HCT116 (cell line): Measurements from ENCODE around the gene DHRS11. TPM values are rescaled to one million over a fixed set of nuclear protein-coding genes. Genes with fewer than 3 reads are reported as not detected.

Experiments
- ATAC-seq: fragments of 200-7000 bp; cut with Tn5 transposase; 2 replicates; pipeline ENCODE4 v1.9.1; 2020; ENCODE audit warnings: mild to moderate bottlenecking, moderate library complexity
- BruUV-seq: library from RNA; stranded (reverse); fragments of 400-500 nt; replicated peaks from 2 replicates; lab custom pipeline; 2021; lab: Mats Ljungman, UMichigan
- CTCF ChIA-PET: fragments of 300-600 bp; sonication (Branson Sonifier 250); formaldehyde crosslinking; loops from one replicate; lab custom pipeline; 2021; ENCODE audit warnings: antibody characterized with exemption; lab: Charles Lee
- POLR2A ChIA-PET: fragments of 300-600, 350-600 bp; sonication (Branson Sonifier 250); formaldehyde crosslinking; loops from one replicate; lab custom pipeline; 2021; ENCODE audit warnings: antibody characterized with exemption; lab: Charles Lee
- RAD21 ChIA-PET, 2 experiments: fragments of 300-600 bp; sonication (Branson Sonifier 250); formaldehyde crosslinking; loops; one replicate each; lab custom pipeline; 2023; ENCODE audit warnings: low total read pairs in 2 of 2; ENCODE audit not compliant: uncharacterized antibody in 2 of 2, unreplicated experiment in 2 of 2, low non-redundant PET in 1 of 2; lab: Charles Lee
- DNase-seq: peaks from one replicate; pipeline ENCODE4 v3.0.0-alpha.2; 2010; ENCODE audit warnings: low read depth, low spot score
- H2AFZ ChIP-seq: fragments of 200-600 bp; shearing (Covaris generic), sonication (generic); 2 replicates; pipeline ENCODE4 v1.6.1; 2017; ENCODE audit warnings: low read depth, mixed run types, mixed read lengths, antibody characterized with exemption, low read length; ENCODE audit not compliant: poor library complexity, severe bottlenecking
- H3K27ac ChIP-seq: 2 replicates; pipeline ENCODE4 v1.5.1; 2012; ENCODE audit warnings: low read depth, low read length
- H3K27me3 ChIP-seq: fragments of 200-600 bp; sonication (generic); 2 replicates; pipeline ENCODE4 v1.6.1; 2016; ENCODE audit warnings: mixed run types, low read length, mixed read lengths; ENCODE audit not compliant: insufficient read depth
- H3K36me3 ChIP-seq, 2 experiments: fragments of 200-500 bp in 1 of 2; fragments of 200-600 bp in 1 of 2; sonication (Bioruptor generic) in 1 of 2; sonication (generic) in 1 of 2; 2 replicates each; pipeline versions ENCODE4 v1.5.1 to v1.6.1; 2014 to 2016; ENCODE audit warnings: low read length in 2 of 2, inconsistent platforms in 1 of 2, mixed read lengths in 1 of 2, mixed run types in 1 of 2; ENCODE audit not compliant: insufficient read depth in 2 of 2, control insufficient read depth in 1 of 2
- H3K4me1 ChIP-seq, 2 experiments: fragments of 200-600 bp in 1 of 2; sonication (generic) in 1 of 2; 2 replicates each; pipeline versions ENCODE4 v1.5.1 to v1.6.1; 2012 to 2017; ENCODE audit warnings: low read length in 2 of 2, inconsistent platforms in 1 of 2, mild to moderate bottlenecking in 1 of 2, mixed read lengths in 1 of 2, mixed run types in 1 of 2, moderate library complexity in 1 of 2; ENCODE audit not compliant: insufficient read depth in 2 of 2, control insufficient read depth in 1 of 2
- H3K4me2 ChIP-seq: fragments of 200-600 bp; sonication (generic); 2 replicates; pipeline ENCODE4 v1.6.1; 2017; ENCODE audit warnings: mixed run types, low read length, mixed read lengths
- H3K4me3 ChIP-seq, 2 experiments: fragments of 200-600 bp in 1 of 2; sonication (generic) in 1 of 2; replicated peaks in 1 of 2; 2 replicates each; pipeline ENCODE4 v1.5.1; 2011 to 2016; ENCODE audit warnings: low read length in 2 of 2, control low read depth in 1 of 2, low read depth in 1 of 2, mild to moderate bottlenecking in 1 of 2, mixed read lengths in 1 of 2, mixed run types in 1 of 2
- H3K79me2 ChIP-seq: fragments of 200-600 bp; sonication (generic); 2 replicates; pipeline ENCODE4 v1.6.1; 2017; ENCODE audit warnings: mild to moderate bottlenecking, mixed run types, low read length, moderate library complexity, mixed read lengths; ENCODE audit not compliant: insufficient read depth
- H3K9ac ChIP-seq: fragments of 200-600 bp; sonication (generic); 2 replicates; pipeline ENCODE4 v1.6.1; 2016; ENCODE audit warnings: low read length, mixed read lengths
- H3K9me2 ChIP-seq: fragments of 200-600 bp; sonication (generic), shearing (Covaris generic); 2 replicates; pipeline ENCODE4 v1.6.1; 2017; ENCODE audit warnings: mixed run types, mild to moderate bottlenecking, moderate library complexity; ENCODE audit not compliant: insufficient read depth
- H3K9me3 ChIP-seq, 2 experiments: fragments of 200-500 bp in 1 of 2; fragments of 200-600 bp in 1 of 2; sonication (Bioruptor generic) in 1 of 2; sonication (generic) in 1 of 2; 2 replicates each; pipeline ENCODE4 v1.6.1; 2014 to 2017; ENCODE audit warnings: low read length in 2 of 2, mixed read lengths in 2 of 2, inconsistent platforms in 1 of 2, low read depth in 1 of 2, mild to moderate bottlenecking in 1 of 2, mixed run types in 1 of 2, moderate library complexity in 1 of 2; ENCODE audit not compliant: control insufficient read depth in 1 of 2, insufficient read depth in 1 of 2
- H4K20me1 ChIP-seq: fragments of 200-600 bp; sonication (generic), shearing (Covaris generic); 2 replicates; pipeline ENCODE4 v1.6.1; 2017; ENCODE audit warnings: mixed run types, mild to moderate bottlenecking, moderate library complexity; ENCODE audit not compliant: insufficient read depth
- CBX3 ChIP-seq: IDR thresholded peaks from 2 replicates; pipeline ENCODE4 v1.6.1; 2012; ENCODE audit warnings: low read depth
- ELF1 ChIP-seq: IDR thresholded peaks from 2 replicates; pipeline ENCODE4 v1.6.1; 2012; ENCODE audit warnings: low read depth, borderline replicate concordance
- EZH2 ChIP-seq: fragments of 200-600 bp; sonication (generic); IDR thresholded peaks from 2 replicates; pipeline ENCODE4 v1.6.1; 2017; ENCODE audit warnings: antibody characterized with exemption, mixed run types
- FOSL1 ChIP-seq: IDR thresholded peaks from 2 replicates; pipeline ENCODE4 v1.6.1; 2012; ENCODE audit warnings: low read depth
- POLR2A ChIP-seq: IDR thresholded peaks from 2 replicates; pipeline ENCODE4 v1.7.0; 2011; ENCODE audit warnings: borderline replicate concordance; ENCODE audit not compliant: insufficient read depth, insufficient read length; ENCODE audit errors: extremely low read depth
- POLR2AphosphoS5 ChIP-seq: IDR thresholded peaks from 2 replicates; pipeline ENCODE4 v1.6.1; 2011; ENCODE audit warnings: mild to moderate bottlenecking, low read depth, low read length, moderate library complexity
- YY1 ChIP-seq: IDR thresholded peaks from 2 replicates; pipeline ENCODE4 v1.6.1; 2011; ENCODE audit warnings: low read length, low read depth, moderate library complexity, mild to moderate bottlenecking; ENCODE audit not compliant: insufficient replicate concordance; ENCODE audit errors: extremely low read depth
- intact Hi-C: fragments of 100-400 bp; cut with micrococcal nuclease; formaldehyde crosslinking; loops from 2 replicates; pipeline ENCODE4 v1.10.0; 2022
- total RNA-seq: library from RNA; stranded (reverse); gene quantifications from one replicate; pipeline ENCODE4 v1.2.1, GENCODE V29; 2021; ENCODE audit not compliant: unreplicated experiment
- TF ChIP-seq, protein P1 (sequence below): IDR thresholded peaks from 2 replicates; pipeline ENCODE4 v1.6.1; 2012; ENCODE audit warnings: low read depth
- TF ChIP-seq, protein P2 (sequence below), 3 experiments: fragments of 200-600 bp in 1 of 3; sonication (generic) in 1 of 3; IDR thresholded peaks in 2 of 3; conservative IDR thresholded peaks in 1 of 3; 2 replicates each; pipeline ENCODE4 v1.5.1; 2012 to 2017; ENCODE audit warnings: low read depth in 2 of 3, low read length in 2 of 3, antibody characterized with exemption in 1 of 3, borderline replicate concordance in 1 of 3, control low read depth in 1 of 3, mild to moderate bottlenecking in 1 of 3, mixed read lengths in 1 of 3, mixed run types in 1 of 3, moderate library complexity in 1 of 3; ENCODE audit not compliant: insufficient read depth in 1 of 3

DHRS11 gene
- total RNA-seq, 1 experiment from 2014 or later: 21.5 TPM

DNA sequence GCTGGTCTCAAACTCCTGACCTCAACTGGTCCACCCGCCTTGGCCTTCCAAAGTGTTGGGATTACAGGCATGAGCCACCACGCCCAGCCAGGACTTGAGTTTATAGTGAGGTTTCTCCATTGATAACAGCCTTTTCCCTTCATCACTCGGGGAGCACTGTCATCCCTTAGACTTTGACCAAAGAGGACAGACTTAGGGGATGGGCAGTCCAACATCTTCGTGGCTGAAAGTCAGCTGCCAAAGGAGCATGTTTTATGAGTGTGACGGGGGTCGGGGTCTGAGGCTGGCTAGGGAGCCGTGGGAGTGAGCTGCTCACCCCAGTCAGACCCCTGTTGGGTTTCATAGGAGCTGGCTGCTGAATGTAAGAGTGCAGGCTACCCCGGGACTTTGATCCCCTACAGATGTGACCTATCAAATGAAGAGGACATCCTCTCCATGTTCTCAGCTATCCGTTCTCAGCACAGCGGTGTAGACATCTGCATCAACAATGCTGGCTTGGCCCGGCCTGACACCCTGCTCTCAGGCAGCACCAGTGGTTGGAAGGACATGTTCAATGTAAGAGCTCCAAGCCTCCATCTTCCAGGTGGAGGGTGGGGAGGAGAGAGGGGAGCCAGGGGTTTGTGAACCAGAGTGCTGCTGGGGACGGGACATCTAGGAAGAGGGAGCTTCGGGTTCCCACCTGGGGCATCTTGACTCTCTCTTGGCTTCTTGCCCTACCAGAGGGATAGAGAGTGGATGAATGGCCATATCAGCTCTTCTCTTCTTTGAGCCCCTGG is 3.1 kb downstream of the DHRS11 start:
- H3K27me3 ChIP-seq: no peaks in the 10 kb centered on the region
- no peaks in the 10 kb centered on the region for H3K9me2 ChIP-seq
- H3K4me1 ChIP-seq: peaks cover 6 to 23% of the 10 kb centered on the region in 2 experiments
- H2AFZ ChIP-seq: no peak overlapping the region
- peaks cover 28% of the 10 kb centered on the region for H3K79me2 ChIP-seq
- POLR2A ChIA-PET: no interaction called here
- BruUV-seq: no TSS peak
- DNase-seq (no peak), ATAC-seq (no peak)
- H3K27ac ChIP-seq: no peak overlapping the region
- CTCF ChIA-PET: interaction anchor here (0.7 kb wide), 1 partner anchor 652 kb away, joined by 4 read pairs; no protein-coding TSS in a partner anchor
- H3K4me2 ChIP-seq: no peak overlapping the region
- no peak overlapping the region for H3K4me3 ChIP-seq
- intact Hi-C loops: no loop called here
- no peak overlapping the region for H3K9ac ChIP-seq
- peaks cover 0 to 14% of the 10 kb centered on the region in 2 experiments; a peak in 2 of 4 replicates for H3K36me3 ChIP-seq
- no peaks in the 10 kb centered on the region for H3K9me3 ChIP-seq
- no peaks in the 10 kb centered on the region for H4K20me1 ChIP-seq
- TF ChIP-seq CBX3 (no peak), POLR2A (no peak), YY1 (no peak), FOSL1 (no peak), ELF1 (no peak)
- RAD21 ChIA-PET: no interaction called here

DNA sequence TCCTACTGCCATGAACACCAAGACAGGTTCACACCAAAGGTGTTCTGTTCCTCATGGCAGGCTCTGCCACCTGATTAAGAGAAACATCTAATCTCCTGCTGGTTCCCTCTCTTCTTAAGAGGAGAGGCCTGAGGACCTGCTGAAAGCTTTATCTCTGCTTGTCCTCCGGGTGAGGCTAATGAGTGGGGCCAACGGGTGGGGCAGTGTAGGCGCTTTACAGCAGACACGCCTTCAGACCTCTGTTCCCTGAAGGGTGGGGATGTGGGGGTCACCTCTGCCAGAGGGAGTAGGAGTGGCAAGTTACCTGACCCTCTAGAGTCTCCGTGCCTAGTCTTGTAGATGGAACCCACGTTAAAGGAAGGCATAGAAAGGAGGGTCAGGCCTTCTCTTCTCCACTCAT is 5.5 kb downstream of the DHRS11 start:
- no peak overlapping the region for H3K27ac ChIP-seq
- H3K4me2 ChIP-seq: no peak overlapping the region
- ChIA-PET POLR2A (no interaction called here), RAD21 (no interaction called here), CTCF (no interaction called here)
- TF ChIP-seq POLR2AphosphoS5 (no peak), POLR2A (no peak), CBX3 (no peak), EZH2 (no peak)
- TF ChIP-seq, protein P1, sequence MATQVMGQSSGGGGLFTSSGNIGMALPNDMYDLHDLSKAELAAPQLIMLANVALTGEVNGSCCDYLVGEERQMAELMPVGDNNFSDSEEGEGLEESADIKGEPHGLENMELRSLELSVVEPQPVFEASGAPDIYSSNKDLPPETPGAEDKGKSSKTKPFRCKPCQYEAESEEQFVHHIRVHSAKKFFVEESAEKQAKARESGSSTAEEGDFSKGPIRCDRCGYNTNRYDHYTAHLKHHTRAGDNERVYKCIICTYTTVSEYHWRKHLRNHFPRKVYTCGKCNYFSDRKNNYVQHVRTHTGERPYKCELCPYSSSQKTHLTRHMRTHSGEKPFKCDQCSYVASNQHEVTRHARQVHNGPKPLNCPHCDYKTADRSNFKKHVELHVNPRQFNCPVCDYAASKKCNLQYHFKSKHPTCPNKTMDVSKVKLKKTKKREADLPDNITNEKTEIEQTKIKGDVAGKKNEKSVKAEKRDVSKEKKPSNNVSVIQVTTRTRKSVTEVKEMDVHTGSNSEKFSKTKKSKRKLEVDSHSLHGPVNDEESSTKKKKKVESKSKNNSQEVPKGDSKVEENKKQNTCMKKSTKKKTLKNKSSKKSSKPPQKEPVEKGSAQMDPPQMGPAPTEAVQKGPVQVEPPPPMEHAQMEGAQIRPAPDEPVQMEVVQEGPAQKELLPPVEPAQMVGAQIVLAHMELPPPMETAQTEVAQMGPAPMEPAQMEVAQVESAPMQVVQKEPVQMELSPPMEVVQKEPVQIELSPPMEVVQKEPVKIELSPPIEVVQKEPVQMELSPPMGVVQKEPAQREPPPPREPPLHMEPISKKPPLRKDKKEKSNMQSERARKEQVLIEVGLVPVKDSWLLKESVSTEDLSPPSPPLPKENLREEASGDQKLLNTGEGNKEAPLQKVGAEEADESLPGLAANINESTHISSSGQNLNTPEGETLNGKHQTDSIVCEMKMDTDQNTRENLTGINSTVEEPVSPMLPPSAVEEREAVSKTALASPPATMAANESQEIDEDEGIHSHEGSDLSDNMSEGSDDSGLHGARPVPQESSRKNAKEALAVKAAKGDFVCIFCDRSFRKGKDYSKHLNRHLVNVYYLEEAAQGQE: no peak
- TF ChIP-seq, protein P2, sequence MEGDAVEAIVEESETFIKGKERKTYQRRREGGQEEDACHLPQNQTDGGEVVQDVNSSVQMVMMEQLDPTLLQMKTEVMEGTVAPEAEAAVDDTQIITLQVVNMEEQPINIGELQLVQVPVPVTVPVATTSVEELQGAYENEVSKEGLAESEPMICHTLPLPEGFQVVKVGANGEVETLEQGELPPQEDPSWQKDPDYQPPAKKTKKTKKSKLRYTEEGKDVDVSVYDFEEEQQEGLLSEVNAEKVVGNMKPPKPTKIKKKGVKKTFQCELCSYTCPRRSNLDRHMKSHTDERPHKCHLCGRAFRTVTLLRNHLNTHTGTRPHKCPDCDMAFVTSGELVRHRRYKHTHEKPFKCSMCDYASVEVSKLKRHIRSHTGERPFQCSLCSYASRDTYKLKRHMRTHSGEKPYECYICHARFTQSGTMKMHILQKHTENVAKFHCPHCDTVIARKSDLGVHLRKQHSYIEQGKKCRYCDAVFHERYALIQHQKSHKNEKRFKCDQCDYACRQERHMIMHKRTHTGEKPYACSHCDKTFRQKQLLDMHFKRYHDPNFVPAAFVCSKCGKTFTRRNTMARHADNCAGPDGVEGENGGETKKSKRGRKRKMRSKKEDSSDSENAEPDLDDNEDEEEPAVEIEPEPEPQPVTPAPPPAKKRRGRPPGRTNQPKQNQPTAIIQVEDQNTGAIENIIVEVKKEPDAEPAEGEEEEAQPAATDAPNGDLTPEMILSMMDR (IDR thresholded peaks at IDR 0.05 in 2 of 3, conservative IDR thresholded peaks at IDR 0.05 in 1 of 3; ENCODE audit: borderline replicate concordance in 1 of 3, insufficient read depth in 1 of 3, low read depth in 2 of 3, low read length in 2 of 3): no peak
- peaks cover 0 to 14% of the 10 kb centered on the region in 2 experiments; a peak in 2 of 4 replicates for H3K36me3 ChIP-seq
- no peak overlapping the region for H3K9ac ChIP-seq
- H3K9me3 ChIP-seq: no peaks in the 10 kb centered on the region
- BruUV-seq: no TSS peak
- H3K4me1 ChIP-seq: peaks cover 12 to 27% of the 10 kb centered on the region in 2 experiments
- peaks cover 33% of the 10 kb centered on the region for H3K79me2 ChIP-seq
- H3K4me3 ChIP-seq: no peak overlapping the region
- no peak for ATAC-seq
- no peak overlapping the region for H2AFZ ChIP-seq
- DNase-seq: no peak
- H3K27me3 ChIP-seq: no peaks in the 10 kb centered on the region
- intact Hi-C loops: no loop called here
- H3K9me2 ChIP-seq: no peaks in the 10 kb centered on the region
- no peaks in the 10 kb centered on the region for H4K20me1 ChIP-seq
